Measurements from ENCODE around the gene FAM98B.

The FAM98B gene

DNA sequence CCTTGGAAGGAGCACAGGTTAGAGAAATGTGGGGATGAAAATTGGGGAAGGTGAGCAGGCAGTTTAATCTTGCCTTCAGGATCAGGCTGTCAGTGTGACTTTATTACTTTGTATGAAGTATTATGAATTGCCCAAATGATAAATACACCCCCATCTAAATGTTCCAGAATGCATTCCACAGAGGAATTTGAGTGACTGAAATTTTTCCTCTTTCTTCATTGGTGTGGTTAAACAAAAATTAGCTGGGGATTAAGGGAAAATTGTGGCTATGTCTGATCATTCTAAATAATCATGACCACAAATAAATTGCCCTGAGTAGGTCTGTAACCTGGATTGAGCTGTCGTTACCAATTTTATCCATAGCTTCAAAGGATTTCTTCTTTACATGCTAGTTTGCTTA, 33.5 kb downstream of the FAM98B start:
- H3K36me3 ChIP-seq (ENCODE audit: control insufficient read depth in 1 of 2, insufficient read depth in 2 of 2, low read depth in 1 of 2, low read length in 2 of 2): peaks cover 0 to 25% of the 10 kb centered on the region in 2 experiments
- no peaks in the 10 kb centered on the region for H3K27me3 ChIP-seq (ENCODE audit: control insufficient read depth in 1 of 2, insufficient read depth in 1 of 2, low read length in 2 of 2)
- H3K23ac ChIP-seq (ENCODE audit: low read length in 2 of 2): no peak overlapping the region
- no peak overlapping the region for H4K91ac ChIP-seq (ENCODE audit: low read length)
- H2AK5ac ChIP-seq (ENCODE audit: low read length, severe bottlenecking): no peak overlapping the region
- WGBS: no CpG with 5 or more reads among the region's 1 CpG
- H2BK12ac ChIP-seq (ENCODE audit: low read length in 2 of 2): no peak overlapping the region
- no peak overlapping the region for H2BK15ac ChIP-seq (ENCODE audit: low read depth, poor library complexity, severe bottlenecking)
- H2BK120ac ChIP-seq (ENCODE audit: low read depth, low read length): no peak overlapping the region
- no peak overlapping the region for H3K18ac ChIP-seq (ENCODE audit: low read depth in 1 of 2, low read length in 2 of 2)
- no peak overlapping the region for H3K14ac ChIP-seq (ENCODE audit: low read length in 2 of 2)
- H2BK5ac ChIP-seq (ENCODE audit: low read depth, low read length, poor library complexity, severe bottlenecking): no peak overlapping the region
- H3K4me2 ChIP-seq (ENCODE audit: low read length, poor library complexity, severe bottlenecking): no peak overlapping the region
- H3K27ac ChIP-seq (ENCODE audit: low read length, poor library complexity, severe bottlenecking): no peak overlapping the region
- DNase-seq: no peak
- H3K4me3 ChIP-seq (ENCODE audit: insufficient read depth in 1 of 2, low read depth in 1 of 2, low read length in 2 of 2): no peak overlapping the region
- H3K9me3 ChIP-seq (ENCODE audit: control insufficient read depth, low read length): no peaks in the 10 kb centered on the region
- no peak overlapping the region for H3K4ac ChIP-seq (ENCODE audit: low read depth in 1 of 2, low read length in 2 of 2)
- H2AFZ ChIP-seq (ENCODE audit: low read depth, low read length): no peak overlapping the region
- no peaks in the 10 kb centered on the region for H3K4me1 ChIP-seq (ENCODE audit: control insufficient read depth, insufficient read depth, low read depth, low read length)
- no peaks in the 10 kb centered on the region for H3K79me1 ChIP-seq (replicated peaks; ENCODE audit: low read length, poor library complexity, severe bottlenecking)
- H3K9ac ChIP-seq (ENCODE audit: low read length): no peak overlapping the region
- H4K8ac ChIP-seq (ENCODE audit: low read length): no peak overlapping the region

DNA sequence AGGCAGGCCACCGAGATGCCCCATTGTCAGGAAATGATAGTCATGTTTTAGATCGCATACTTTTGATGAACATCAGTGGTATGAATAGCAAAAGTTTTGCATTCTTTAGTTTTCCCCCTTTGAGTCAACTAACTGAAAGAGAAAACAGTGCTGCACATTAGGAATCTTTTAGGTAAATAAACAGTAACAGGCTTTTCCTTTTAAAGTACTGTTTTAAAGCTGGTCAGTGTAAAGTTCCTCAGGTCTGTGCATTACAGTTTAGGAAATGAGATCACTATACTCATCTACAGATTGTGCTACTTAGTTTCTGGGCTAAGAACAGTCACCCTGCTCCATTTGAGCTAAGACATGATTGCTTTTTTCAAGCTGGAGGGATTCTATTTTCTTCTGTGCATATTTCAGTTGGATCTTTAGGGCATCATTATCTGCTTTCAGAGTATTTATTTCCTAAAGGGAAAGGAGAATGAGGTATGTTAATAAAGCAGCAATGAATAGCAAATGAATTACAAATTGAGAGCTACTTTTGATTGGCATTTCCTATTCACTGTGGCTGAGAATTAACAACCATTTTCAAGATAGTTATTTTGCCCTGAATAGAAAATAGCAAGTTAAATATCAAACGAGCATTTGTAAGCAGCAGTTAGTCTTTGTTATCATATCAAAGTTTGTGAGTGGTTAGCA, 36.5 kb downstream of the FAM98B start:
- Histone ChIP-seq H3K9me3 (ENCODE audit: control insufficient read depth, low read length) (no peaks in the 10 kb centered on the region), H3K27me3 (ENCODE audit: control insufficient read depth in 1 of 2, insufficient read depth in 1 of 2, low read length in 2 of 2) (no peaks in the 10 kb centered on the region), H3K36me3 (ENCODE audit: control insufficient read depth in 1 of 2, insufficient read depth in 2 of 2, low read depth in 1 of 2, low read length in 2 of 2) (peaks cover 0 to 12% of the 10 kb centered on the region in 2 experiments), H2BK5ac (ENCODE audit: low read depth, low read length, poor library complexity, severe bottlenecking) (no peak overlapping the region), H3K4me1 (ENCODE audit: control insufficient read depth, insufficient read depth, low read depth, low read length) (no peaks in the 10 kb centered on the region), H3K9ac (ENCODE audit: low read length) (no peak overlapping the region), H4K8ac (ENCODE audit: low read length) (no peak overlapping the region), H4K91ac (ENCODE audit: low read length) (no peak overlapping the region), H3K23ac (ENCODE audit: low read length in 2 of 2) (no peak overlapping the region), H3K4me2 (ENCODE audit: low read length, poor library complexity, severe bottlenecking) (peak overlapping the region; percentile 9), H3K79me1 (replicated peaks; ENCODE audit: low read length, poor library complexity, severe bottlenecking) (no peaks in the 10 kb centered on the region), H2BK120ac (ENCODE audit: low read depth, low read length) (no peak overlapping the region), H3K4ac (ENCODE audit: low read depth in 1 of 2, low read length in 2 of 2) (no peak overlapping the region), H2AFZ (ENCODE audit: low read depth, low read length) (no peak overlapping the region), H3K18ac (ENCODE audit: low read depth in 1 of 2, low read length in 2 of 2) (no peak overlapping the region), H2BK15ac (ENCODE audit: low read depth, poor library complexity, severe bottlenecking) (no peak overlapping the region), H3K14ac (ENCODE audit: low read length in 2 of 2) (no peak overlapping the region), H2BK12ac (ENCODE audit: low read length in 2 of 2) (no peak overlapping the region), H2AK5ac (ENCODE audit: low read length, severe bottlenecking) (no peak overlapping the region), H3K4me3 (ENCODE audit: insufficient read depth in 1 of 2, low read depth in 1 of 2, low read length in 2 of 2) (no peak overlapping the region), H3K27ac (ENCODE audit: low read length, poor library complexity, severe bottlenecking) (peak overlapping the region; percentile 93)
- 51% methylated on average over 3 of the region's 3 CpGs for whole genome bisulfite sequencing
- peak; percentile 32 for DNase-seq

GRCh38 chr15:38496151-38496550, 42.2 kb downstream of the FAM98B start:
- Histone ChIP-seq H2BK15ac (ENCODE audit: low read depth, poor library complexity, severe bottlenecking) (no peak overlapping the region), H3K4me2 (ENCODE audit: low read length, poor library complexity, severe bottlenecking) (no peak overlapping the region), H2AK5ac (ENCODE audit: low read length, severe bottlenecking) (no peak overlapping the region), H3K36me3 (ENCODE audit: control insufficient read depth in 1 of 2, insufficient read depth in 2 of 2, low read depth in 1 of 2, low read length in 2 of 2) (no peaks in the 10 kb centered on the region), H3K23ac (ENCODE audit: low read length in 2 of 2) (no peak overlapping the region), H2BK120ac (ENCODE audit: low read depth, low read length) (no peak overlapping the region), H2BK5ac (ENCODE audit: low read depth, low read length, poor library complexity, severe bottlenecking) (no peak overlapping the region), H3K27ac (ENCODE audit: low read length, poor library complexity, severe bottlenecking) (no peak overlapping the region), H3K9me3 (ENCODE audit: control insufficient read depth, low read length) (no peaks in the 10 kb centered on the region), H3K4ac (ENCODE audit: low read depth in 1 of 2, low read length in 2 of 2) (no peak overlapping the region), H3K14ac (ENCODE audit: low read length in 2 of 2) (no peak overlapping the region), H3K4me3 (ENCODE audit: insufficient read depth in 1 of 2, low read depth in 1 of 2, low read length in 2 of 2) (no peak overlapping the region), H2AFZ (ENCODE audit: low read depth, low read length) (no peak overlapping the region), H4K91ac (ENCODE audit: low read length) (no peak overlapping the region), H2BK12ac (ENCODE audit: low read length in 2 of 2) (no peak overlapping the region), H3K9ac (ENCODE audit: low read length) (no peak overlapping the region), H3K27me3 (ENCODE audit: control insufficient read depth in 1 of 2, insufficient read depth in 1 of 2, low read length in 2 of 2) (no peaks in the 10 kb centered on the region), H4K8ac (ENCODE audit: low read length) (no peak overlapping the region), H3K4me1 (ENCODE audit: control insufficient read depth, insufficient read depth, low read depth, low read length) (no peaks in the 10 kb centered on the region), H3K79me1 (replicated peaks; ENCODE audit: low read length, poor library complexity, severe bottlenecking) (no peaks in the 10 kb centered on the region), H3K18ac (ENCODE audit: low read depth in 1 of 2, low read length in 2 of 2) (no peak overlapping the region)
- no CpG with 5 or more reads among the region's 1 CpG for WGBS
- no peak for DNase-seq

GRCh38 chr15:38499651-38500050, 45.7 kb downstream of the FAM98B start:
- Histone ChIP-seq H2BK5ac (ENCODE audit: low read depth, low read length, poor library complexity, severe bottlenecking) (no peak overlapping the region), H3K27me3 (ENCODE audit: control insufficient read depth in 1 of 2, insufficient read depth in 1 of 2, low read length in 2 of 2) (no peaks in the 10 kb centered on the region), H2BK15ac (ENCODE audit: low read depth, poor library complexity, severe bottlenecking) (no peak overlapping the region), H2AK5ac (ENCODE audit: low read length, severe bottlenecking) (no peak overlapping the region), H3K27ac (ENCODE audit: low read length, poor library complexity, severe bottlenecking) (no peak overlapping the region), H3K14ac (ENCODE audit: low read length in 2 of 2) (no peak overlapping the region), H2AFZ (ENCODE audit: low read depth, low read length) (no peak overlapping the region), H3K23ac (ENCODE audit: low read length in 2 of 2) (no peak overlapping the region), H3K4me3 (ENCODE audit: insufficient read depth in 1 of 2, low read depth in 1 of 2, low read length in 2 of 2) (no peak overlapping the region), H2BK120ac (ENCODE audit: low read depth, low read length) (no peak overlapping the region), H3K4me2 (ENCODE audit: low read length, poor library complexity, severe bottlenecking) (no peak overlapping the region), H4K91ac (ENCODE audit: low read length) (no peak overlapping the region), H3K4ac (ENCODE audit: low read depth in 1 of 2, low read length in 2 of 2) (no peak overlapping the region), H4K8ac (ENCODE audit: low read length) (no peak overlapping the region), H3K18ac (ENCODE audit: low read depth in 1 of 2, low read length in 2 of 2) (no peak overlapping the region), H3K9ac (ENCODE audit: low read length) (no peak overlapping the region), H3K9me3 (ENCODE audit: control insufficient read depth, low read length) (no peaks in the 10 kb centered on the region), H3K4me1 (ENCODE audit: control insufficient read depth, insufficient read depth, low read depth, low read length) (no peaks in the 10 kb centered on the region), H2BK12ac (ENCODE audit: low read length in 2 of 2) (no peak overlapping the region), H3K36me3 (ENCODE audit: control insufficient read depth in 1 of 2, insufficient read depth in 2 of 2, low read depth in 1 of 2, low read length in 2 of 2) (peaks cover 0 to 2% of the 10 kb centered on the region in 2 experiments), H3K79me1 (replicated peaks; ENCODE audit: low read length, poor library complexity, severe bottlenecking) (no peaks in the 10 kb centered on the region)
- no peak for DNase-seq
- WGBS: 100% methylated on average over 1 of the region's 1 CpG

Data from mesenchymal stem cell (in vitro differentiated cells and primary cell).